ENCODE data around the gene TBC1D4. TPM values are rescaled to one million over a fixed set of nuclear protein-coding genes. Genes with fewer than 3 reads are reported as not detected.

The TBC1D4 gene
- total and polyA plus RNA-seq, 2 donors, result 18.8 to 22.8 TPM

- Histone ChIP-seq H3K27ac (ENCODE audit: low read depth in 1 of 2, low read length in 1 of 2) (no peak overlapping the region), H3K9me3 (ENCODE audit: control insufficient read depth in 2 of 2, insufficient read depth in 1 of 2, low read length in 1 of 2) (no peaks in the 10 kb centered on the region), H3K4me1 (ENCODE audit: control insufficient read depth in 2 of 2, insufficient read depth in 2 of 2, low read length in 2 of 2) (no peaks in the 10 kb centered on the region), H3K36me3 (ENCODE audit: control insufficient read depth in 2 of 2, insufficient read depth in 2 of 2, low read length in 1 of 2) (no peaks in the 10 kb centered on the region), H3K4me3 (ENCODE audit: low read length in 2 of 2) (no peak overlapping the region), H3K27me3 (ENCODE audit: control insufficient read depth in 2 of 2, insufficient read depth in 1 of 2, low read length in 1 of 2) (no peaks in the 10 kb centered on the region)
- DNase-seq (ENCODE audit: low read depth in 6 of 9, low spot score in 9 of 9), result no peak
- 96% methylated on average over 1 of the region's 1 CpG for WGBS
Observed at GRCh38 chr13:75465236-75465635, 16.7 kb downstream of the TBC1D4 start.

- Histone ChIP-seq H3K36me3 (ENCODE audit: control insufficient read depth in 2 of 2, insufficient read depth in 2 of 2, low read length in 1 of 2) (no peaks in the 10 kb centered on the region), H3K9me3 (ENCODE audit: control insufficient read depth in 2 of 2, insufficient read depth in 1 of 2, low read length in 1 of 2) (no peaks in the 10 kb centered on the region), H3K4me3 (ENCODE audit: low read length in 2 of 2) (no peak overlapping the region), H3K4me1 (ENCODE audit: control insufficient read depth in 2 of 2, insufficient read depth in 2 of 2, low read length in 2 of 2) (no peaks in the 10 kb centered on the region), H3K27me3 (ENCODE audit: control insufficient read depth in 2 of 2, insufficient read depth in 1 of 2, low read length in 1 of 2) (no peaks in the 10 kb centered on the region), H3K27ac (ENCODE audit: low read depth in 1 of 2, low read length in 1 of 2) (no peak overlapping the region)
- no peak for DNase-seq (ENCODE audit: low read depth in 6 of 9, low spot score in 9 of 9)
Observed at GRCh38 chr13:75461314-75461713, 20.7 kb downstream of the TBC1D4 start.

- 89% methylated on average over 5 of the region's 5 CpGs for WGBS
- no peak for DNase-seq (ENCODE audit: low read depth in 6 of 9, low spot score in 9 of 9)
- Histone ChIP-seq H3K27ac (ENCODE audit: low read depth in 1 of 2, low read length in 1 of 2) (no peak overlapping the region), H3K9me3 (ENCODE audit: control insufficient read depth in 2 of 2, insufficient read depth in 1 of 2, low read length in 1 of 2) (no peaks in the 10 kb centered on the region), H3K4me3 (ENCODE audit: low read length in 2 of 2) (no peak overlapping the region), H3K27me3 (ENCODE audit: control insufficient read depth in 2 of 2, insufficient read depth in 1 of 2, low read length in 1 of 2) (no peaks in the 10 kb centered on the region), H3K36me3 (ENCODE audit: control insufficient read depth in 2 of 2, insufficient read depth in 2 of 2, low read length in 1 of 2) (no peaks in the 10 kb centered on the region), H3K4me1 (ENCODE audit: control insufficient read depth in 2 of 2, insufficient read depth in 2 of 2, low read length in 2 of 2) (no peaks in the 10 kb centered on the region)
Observed at GRCh38 chr13:75460644-75461043, 21.3 kb downstream of the TBC1D4 start.

- no peak overlapping the region for H3K27ac ChIP-seq (ENCODE audit: low read depth in 1 of 2, low read length in 1 of 2)
- no peak for DNase-seq (ENCODE audit: low read depth in 6 of 9, low spot score in 9 of 9)
- no peaks in the 10 kb centered on the region for H3K4me1 ChIP-seq (ENCODE audit: control insufficient read depth in 2 of 2, insufficient read depth in 2 of 2, low read length in 2 of 2)
- no peaks in the 10 kb centered on the region for H3K27me3 ChIP-seq (ENCODE audit: control insufficient read depth in 2 of 2, insufficient read depth in 1 of 2, low read length in 1 of 2)
- H3K4me3 ChIP-seq (ENCODE audit: low read length in 2 of 2), result no peak overlapping the region
- WGBS, result 93% methylated on average over 6 of the region's 6 CpGs
- no peaks in the 10 kb centered on the region for H3K9me3 ChIP-seq (ENCODE audit: control insufficient read depth in 2 of 2, insufficient read depth in 1 of 2, low read length in 1 of 2)
- H3K36me3 ChIP-seq (ENCODE audit: control insufficient read depth in 2 of 2, insufficient read depth in 2 of 2, low read length in 1 of 2), result no peaks in the 10 kb centered on the region
Observed at GRCh38 chr13:75458696-75459422, 23.1 kb downstream of the TBC1D4 start.

GRCh38 chr13:75455962-75456361, 26.0 kb downstream of the TBC1D4 start:
- no peak for DNase-seq (ENCODE audit: low read depth in 6 of 9, low spot score in 9 of 9)
- Histone ChIP-seq H3K27me3 (ENCODE audit: control insufficient read depth in 2 of 2, insufficient read depth in 1 of 2, low read length in 1 of 2) (no peaks in the 10 kb centered on the region), H3K27ac (ENCODE audit: low read depth in 1 of 2, low read length in 1 of 2) (no peak overlapping the region), H3K36me3 (ENCODE audit: control insufficient read depth in 2 of 2, insufficient read depth in 2 of 2, low read length in 1 of 2) (no peaks in the 10 kb centered on the region), H3K4me1 (ENCODE audit: control insufficient read depth in 2 of 2, insufficient read depth in 2 of 2, low read length in 2 of 2) (no peaks in the 10 kb centered on the region), H3K9me3 (ENCODE audit: control insufficient read depth in 2 of 2, insufficient read depth in 1 of 2, low read length in 1 of 2) (no peaks in the 10 kb centered on the region), H3K4me3 (ENCODE audit: low read length in 2 of 2) (no peak overlapping the region)

- DNase-seq (ENCODE audit: low read depth in 6 of 9, low spot score in 9 of 9), result no peak
- Histone ChIP-seq H3K36me3 (ENCODE audit: control insufficient read depth in 2 of 2, insufficient read depth in 2 of 2, low read length in 1 of 2) (no peaks in the 10 kb centered on the region), H3K27me3 (ENCODE audit: control insufficient read depth in 2 of 2, insufficient read depth in 1 of 2, low read length in 1 of 2) (no peaks in the 10 kb centered on the region), H3K9me3 (ENCODE audit: control insufficient read depth in 2 of 2, insufficient read depth in 1 of 2, low read length in 1 of 2) (no peaks in the 10 kb centered on the region), H3K4me3 (ENCODE audit: low read length in 2 of 2) (no peak overlapping the region), H3K27ac (ENCODE audit: low read depth in 1 of 2, low read length in 1 of 2) (no peak overlapping the region), H3K4me1 (ENCODE audit: control insufficient read depth in 2 of 2, insufficient read depth in 2 of 2, low read length in 2 of 2) (no peaks in the 10 kb centered on the region)
- 94% methylated on average over 1 of the region's 1 CpG for WGBS
Observed at GRCh38 chr13:75454497-75454896, 27.5 kb downstream of the TBC1D4 start.

- Histone ChIP-seq H3K27me3 (ENCODE audit: control insufficient read depth in 2 of 2, insufficient read depth in 1 of 2, low read length in 1 of 2) (no peaks in the 10 kb centered on the region), H3K4me1 (ENCODE audit: control insufficient read depth in 2 of 2, insufficient read depth in 2 of 2, low read length in 2 of 2) (no peaks in the 10 kb centered on the region), H3K27ac (ENCODE audit: low read depth in 1 of 2, low read length in 1 of 2) (no peak overlapping the region), H3K9me3 (ENCODE audit: control insufficient read depth in 2 of 2, insufficient read depth in 1 of 2, low read length in 1 of 2) (no peaks in the 10 kb centered on the region), H3K4me3 (ENCODE audit: low read length in 2 of 2) (no peak overlapping the region), H3K36me3 (ENCODE audit: control insufficient read depth in 2 of 2, insufficient read depth in 2 of 2, low read length in 1 of 2) (no peaks in the 10 kb centered on the region)
- 90% methylated on average over 8 of the region's 8 CpGs for WGBS
- no peak for DNase-seq (ENCODE audit: low read depth in 6 of 9, low spot score in 9 of 9)
Observed at GRCh38 chr13:75452564-75452963, 29.4 kb downstream of the TBC1D4 start.

- WGBS, result 100% methylated on average over 4 of the region's 4 CpGs
Observed at GRCh38 chr13:75447493-75447892, 34.5 kb downstream of the TBC1D4 start.

GRCh38 chr13:75446874-75447273, 35.1 kb downstream of the TBC1D4 start:
- DNase-seq (ENCODE audit: low read depth in 6 of 9, low spot score in 9 of 9), result no peak
- Histone ChIP-seq H3K27me3 (ENCODE audit: control insufficient read depth in 2 of 2, insufficient read depth in 1 of 2, low read length in 1 of 2) (no peaks in the 10 kb centered on the region), H3K4me3 (ENCODE audit: low read length in 2 of 2) (no peak overlapping the region), H3K27ac (ENCODE audit: low read depth in 1 of 2, low read length in 1 of 2) (no peak overlapping the region), H3K9me3 (ENCODE audit: control insufficient read depth in 2 of 2, insufficient read depth in 1 of 2, low read length in 1 of 2) (no peaks in the 10 kb centered on the region), H3K4me1 (ENCODE audit: control insufficient read depth in 2 of 2, insufficient read depth in 2 of 2, low read length in 2 of 2) (no peaks in the 10 kb centered on the region), H3K36me3 (ENCODE audit: control insufficient read depth in 2 of 2, insufficient read depth in 2 of 2, low read length in 1 of 2) (no peaks in the 10 kb centered on the region)
- 99% methylated on average over 3 of the region's 3 CpGs for WGBS

More at GRCh38 chr13:75447493-75447892, 34.5 kb downstream of the TBC1D4 start:
- H3K4me3 ChIP-seq (ENCODE audit: low read length in 2 of 2), result no peak overlapping the region
- no peaks in the 10 kb centered on the region for H3K4me1 ChIP-seq (ENCODE audit: control insufficient read depth in 2 of 2, insufficient read depth in 2 of 2, low read length in 2 of 2)
- no peaks in the 10 kb centered on the region for H3K36me3 ChIP-seq (ENCODE audit: control insufficient read depth in 2 of 2, insufficient read depth in 2 of 2, low read length in 1 of 2)
- no peaks in the 10 kb centered on the region for H3K9me3 ChIP-seq (ENCODE audit: control insufficient read depth in 2 of 2, insufficient read depth in 1 of 2, low read length in 1 of 2)
- DNase-seq (ENCODE audit: low read depth in 6 of 9, low spot score in 9 of 9), result no peak
- H3K27ac ChIP-seq (ENCODE audit: low read depth in 1 of 2, low read length in 1 of 2), result no peak overlapping the region
- H3K27me3 ChIP-seq (ENCODE audit: control insufficient read depth in 2 of 2, insufficient read depth in 1 of 2, low read length in 1 of 2), result no peaks in the 10 kb centered on the region

Measured in thymus (tissue), 11 donors.